OCI-LY3 (cell line): ENCODE results near the gene TXNL4B.

ENCODE experiments used
- H2AFZ ChIP-seq: fragments of 200-600, 300-600 bp; shearing (Covaris generic); 2 replicates; pipeline ENCODE4 v1.6.0; 2014; ENCODE audit warnings: antibody characterized with exemption, low read depth, low read length
- H3K27ac ChIP-seq: fragments of 200-600, 300-600 bp; sonication (generic); 2 replicates; pipeline ENCODE4 v1.5.1; 2014; ENCODE audit warnings: mild to moderate bottlenecking, low read length, moderate library complexity, mixed read lengths
- H3K27me3 ChIP-seq: fragments of 200-600, 300-600 bp; sonication (generic); 2 replicates; pipeline ENCODE4 v1.6.1; 2014; ENCODE audit warnings: low read depth, low read length, mixed read lengths
- H3K36me3 ChIP-seq: fragments of 200-600, 300-600 bp; sonication (generic); replicated peaks from 2 replicates; pipeline ENCODE3; 2014; ENCODE audit warnings: low read depth, low read length, mixed read lengths
- H3K4me1 ChIP-seq: fragments of 300-600, 200-600 bp; sonication (generic); 2 replicates; pipeline ENCODE4 v1.6.1; 2014; ENCODE audit warnings: low read length, mixed read lengths
- H3K4me2 ChIP-seq: fragments of 200-600, 300-600 bp; sonication (generic); 2 replicates; pipeline ENCODE4 v1.6.1; 2014; ENCODE audit warnings: low read length, mixed read lengths
- H3K4me3 ChIP-seq: fragments of 300-600, 200-600 bp; sonication (generic); 2 replicates; pipeline ENCODE4 v1.5.1; 2014; ENCODE audit warnings: antibody characterized with exemption, mild to moderate bottlenecking, low read length, moderate library complexity
- H3K79me2 ChIP-seq: fragments of 300-600, 200-600 bp; shearing (Covaris generic); 2 replicates; pipeline ENCODE4 v1.6.1; 2014; ENCODE audit warnings: mild to moderate bottlenecking, low read length, mixed read lengths
- H3K9ac ChIP-seq: fragments of 300-600, 200-600 bp; shearing (Covaris generic); 2 replicates; pipeline ENCODE4 v1.6.0; 2014; ENCODE audit warnings: mild to moderate bottlenecking, low read length, moderate library complexity
- H3K9me3 ChIP-seq: fragments of 200-600, 300-600 bp; shearing (Covaris generic); 2 replicates; pipeline ENCODE4 v1.6.1; 2014; ENCODE audit warnings: low read length, mixed read lengths; ENCODE audit not compliant: insufficient read depth
- H4K20me1 ChIP-seq: fragments of 200-600, 300-600 bp; sonication (generic); 2 replicates; pipeline ENCODE4 v1.6.1; 2016; ENCODE audit warnings: low read length, mixed read lengths; ENCODE audit not compliant: insufficient read depth
- CTCF ChIP-seq: fragments of 200-600, 300-600 bp; sonication (generic); IDR thresholded peaks from 2 replicates; pipeline ENCODE4 v1.5.1; 2014; ENCODE audit warnings: antibody characterized with exemption, low read length, low read depth
- EZH2phosphoT487 ChIP-seq: fragments of 200-600 bp; shearing (Covaris generic); IDR thresholded peaks from 2 replicates; pipeline ENCODE4 v1.6.1; 2018; ENCODE audit warnings: antibody characterized with exemption, mixed run types, low read depth

Gene TXNL4B

GRCh38 chr16:72122308-72122707 lies 28.9 kb upstream of the TXNL4B start:
- Histone ChIP-seq H3K27me3 (no peaks in the 10 kb centered on the region), H4K20me1 (no peaks in the 10 kb centered on the region), H2AFZ (no peak overlapping the region), H3K79me2 (no peaks in the 10 kb centered on the region), H3K9ac (no peak overlapping the region), H3K4me1 (peaks cover 7% of the 10 kb centered on the region; the same call in 1 of the 2 replicates), H3K4me3 (no peak overlapping the region), H3K27ac (no peak overlapping the region), H3K9me3 (no peaks in the 10 kb centered on the region), H3K36me3 (no peaks in the 10 kb centered on the region), H3K4me2 (no peak overlapping the region)
- TF ChIP-seq EZH2phosphoT487 (no peak), CTCF (no peak)

GRCh38 chr16:72120026-72120425 lies 26.6 kb upstream of the TXNL4B start:
- Histone ChIP-seq H3K4me2 (no peak overlapping the region), H3K36me3 (no peaks in the 10 kb centered on the region), H3K4me1 (no peaks in the 10 kb centered on the region), H2AFZ (no peak overlapping the region), H3K4me3 (no peak overlapping the region), H4K20me1 (no peaks in the 10 kb centered on the region), H3K79me2 (no peaks in the 10 kb centered on the region), H3K27me3 (no peaks in the 10 kb centered on the region), H3K9ac (no peak overlapping the region), H3K27ac (no peak overlapping the region), H3K9me3 (no peaks in the 10 kb centered on the region)
- TF ChIP-seq CTCF (no peak), EZH2phosphoT487 (no peak)

GRCh38 chr16:72113616-72113945 lies 20.2 kb upstream of the TXNL4B start:
- no peak overlapping the region for H3K27ac ChIP-seq
- H3K79me2 ChIP-seq = no peaks in the 10 kb centered on the region
- H3K36me3 ChIP-seq = peaks cover 26% of the 10 kb centered on the region
- H3K27me3 ChIP-seq = no peaks in the 10 kb centered on the region
- H3K4me3 ChIP-seq = no peak overlapping the region
- no peaks in the 10 kb centered on the region for H3K4me1 ChIP-seq
- H2AFZ ChIP-seq = no peak overlapping the region
- no peaks in the 10 kb centered on the region for H4K20me1 ChIP-seq
- H3K4me2 ChIP-seq = no peak overlapping the region
- H3K9me3 ChIP-seq = no peaks in the 10 kb centered on the region
- no peak for TF ChIP-seq EZH2phosphoT487
- H3K9ac ChIP-seq = no peak overlapping the region

GRCh38 chr16:72112906-72113615 lies 19.6 kb upstream of the TXNL4B start:
- H3K36me3 ChIP-seq = peaks cover 31% of the 10 kb centered on the region

More at GRCh38 chr16:72112906-72113615, 19.6 kb upstream of the TXNL4B start:
- H3K9me3 ChIP-seq = no peaks in the 10 kb centered on the region
- no peak overlapping the region for H3K4me2 ChIP-seq
- H3K27ac ChIP-seq = no peak overlapping the region
- H4K20me1 ChIP-seq = no peaks in the 10 kb centered on the region
- TF ChIP-seq EZH2phosphoT487 (no peak), CTCF (no peak)
- H3K9ac ChIP-seq = no peak overlapping the region
- no peak overlapping the region for H2AFZ ChIP-seq
- no peaks in the 10 kb centered on the region for H3K79me2 ChIP-seq
- H3K27me3 ChIP-seq = no peaks in the 10 kb centered on the region
- H3K4me3 ChIP-seq = no peak overlapping the region
- no peaks in the 10 kb centered on the region for H3K4me1 ChIP-seq
